Uterus (tissue), 2 donors: ENCODE results near the gene E2F4.

ENCODE experiments used
- CTCF ChIP-seq, 4 experiments: fragments of 200-600 bp in 2 of 4; fragments of 450-650 bp in 2 of 4; sonication (generic) in 2 of 4; IDR thresholded peaks; one replicate each; pipeline ENCODE4 v1.5.1; 2016 to 2019; ENCODE audit warnings: antibody characterized with exemption in 4 of 4, mild to moderate bottlenecking in 2 of 4, moderate library complexity in 1 of 4
- POLR2A ChIP-seq, 2 donors: fragments of 450-650 bp; IDR thresholded peaks; one replicate each; pipeline ENCODE4 v1.6.1; 2016; ENCODE audit warnings: antibody characterized with exemption in 2 of 2, mild to moderate bottlenecking in 1 of 2, moderate library complexity in 1 of 2

GRCh38 chr16:67150047-67150832, 41.7 kb upstream of the E2F4 start:
- TF ChIP-seq CTCF (IDR thresholded peaks at IDR 0.05) (no peak), POLR2A (IDR thresholded peaks at IDR 0.05) (no peak)
